Omental fat pad (tissue), 4 donors: ENCODE measurements around the gene RPP14. TPM values are rescaled to one million over a fixed set of nuclear protein-coding genes. Genes with fewer than 3 reads are reported as not detected.

Experiments used
- ATAC-seq: fragments of 150-250 bp; one replicate; pipeline ENCODE4 v1.9.1; 2016; ENCODE audit warnings: mild to moderate bottlenecking, moderate library complexity; ENCODE audit not compliant: low FRiP score
- DNase-seq: peaks from one replicate; pipeline ENCODE4 v3.0.0-alpha.2; 2019; ENCODE audit warnings: low spot score
- total RNA-seq, 4 donors: library from RNA; depleted of rRNA; stranded (reverse); fragments of >200 nt; gene quantifications; one replicate each; pipeline ENCODE4 v1.1.0, GENCODE V29; 2016
- TF ChIP-seq, protein P1 (sequence below), 3 donors: fragments of 450-650 bp; IDR thresholded peaks; one replicate each; pipeline ENCODE4 v1.5.1; 2016 to 2017; ENCODE audit warnings: antibody characterized with exemption in 3 of 3, mild to moderate bottlenecking in 3 of 3, moderate library complexity in 2 of 3

Gene RPP14
- 10 to 100 TPM in 1 of 4 donors, 1 to 10 TPM in 3; 8.1 to 12.5 (median 8.8) TPM for total RNA-seq

GRCh38 chr3:58305882-58306711 is at the start of gene RPP14, which contains the start of gene HTD2:
Gene RPP14 (plus strand): TSS chr3:58306245. CDS start chr3:58310330, 4,085 bp downstream.
Gene HTD2 (plus strand): TSS chr3:58306520. CDS start chr3:58317614, 11,094 bp downstream.
- DNase-seq, result peak; percentile 94
- peak; percentile 94 for ATAC-seq
- TF ChIP-seq, protein P1, sequence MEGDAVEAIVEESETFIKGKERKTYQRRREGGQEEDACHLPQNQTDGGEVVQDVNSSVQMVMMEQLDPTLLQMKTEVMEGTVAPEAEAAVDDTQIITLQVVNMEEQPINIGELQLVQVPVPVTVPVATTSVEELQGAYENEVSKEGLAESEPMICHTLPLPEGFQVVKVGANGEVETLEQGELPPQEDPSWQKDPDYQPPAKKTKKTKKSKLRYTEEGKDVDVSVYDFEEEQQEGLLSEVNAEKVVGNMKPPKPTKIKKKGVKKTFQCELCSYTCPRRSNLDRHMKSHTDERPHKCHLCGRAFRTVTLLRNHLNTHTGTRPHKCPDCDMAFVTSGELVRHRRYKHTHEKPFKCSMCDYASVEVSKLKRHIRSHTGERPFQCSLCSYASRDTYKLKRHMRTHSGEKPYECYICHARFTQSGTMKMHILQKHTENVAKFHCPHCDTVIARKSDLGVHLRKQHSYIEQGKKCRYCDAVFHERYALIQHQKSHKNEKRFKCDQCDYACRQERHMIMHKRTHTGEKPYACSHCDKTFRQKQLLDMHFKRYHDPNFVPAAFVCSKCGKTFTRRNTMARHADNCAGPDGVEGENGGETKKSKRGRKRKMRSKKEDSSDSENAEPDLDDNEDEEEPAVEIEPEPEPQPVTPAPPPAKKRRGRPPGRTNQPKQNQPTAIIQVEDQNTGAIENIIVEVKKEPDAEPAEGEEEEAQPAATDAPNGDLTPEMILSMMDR (IDR thresholded peaks at IDR 0.05), result peak in 2 of 3 donors; percentile 64 to 76

DNA sequence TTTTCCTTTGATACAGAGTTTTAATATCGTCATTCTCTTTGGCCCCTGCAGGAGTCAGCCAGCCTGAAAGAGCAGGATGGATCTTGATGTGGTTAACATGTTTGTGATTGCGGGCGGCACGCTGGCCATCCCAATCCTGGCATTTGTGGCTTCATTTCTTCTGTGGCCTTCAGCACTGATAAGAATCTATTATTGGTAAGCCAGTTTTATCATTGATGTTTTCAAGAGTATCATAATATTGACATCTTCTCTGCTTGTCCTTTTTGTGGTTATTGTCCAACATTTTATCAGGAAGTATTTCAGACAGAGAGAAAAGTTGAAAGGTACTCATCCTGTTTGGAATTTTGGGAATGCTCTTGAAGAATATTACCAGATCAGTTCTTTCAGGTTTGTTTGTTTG is 49.5 kb upstream of the RPP14 start:
- ATAC-seq, result no peak
- DNase-seq, result no peak
- TF ChIP-seq, protein P1 (IDR thresholded peaks at IDR 0.05), result no peak

- DNase-seq, result no peak
- no peak for ATAC-seq
- TF ChIP-seq, protein P1 (IDR thresholded peaks at IDR 0.05), result no peak
Measured at GRCh38 chr3:58258392-58259055, 47.5 kb upstream of the RPP14 start.

- TF ChIP-seq, protein P1 (IDR thresholded peaks at IDR 0.05), result no peak
- DNase-seq, result no peak
- ATAC-seq, result no peak
Measured at GRCh38 chr3:58260261-58260731, 45.7 kb upstream of the RPP14 start.

DNA sequence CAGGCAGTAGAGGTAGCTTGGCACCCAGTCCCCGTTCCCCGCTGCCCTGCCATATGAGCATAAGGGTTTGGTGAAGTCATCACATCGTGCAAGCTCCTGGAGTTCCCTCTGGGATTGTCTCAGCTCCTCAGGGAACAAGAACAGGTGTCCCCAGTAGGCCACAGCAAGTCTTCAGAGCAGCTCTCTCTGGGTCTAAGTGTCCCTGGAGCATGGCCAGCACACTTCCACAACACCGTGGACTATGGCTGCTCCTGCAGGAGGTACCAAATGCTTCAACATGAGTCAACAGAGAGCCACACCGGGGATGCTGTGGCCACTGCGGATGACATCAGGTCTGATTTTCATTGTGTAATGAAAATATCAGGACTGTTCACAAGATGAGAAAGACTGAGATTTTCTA is 45.3 kb upstream of the RPP14 start:
- no peak for ATAC-seq
- DNase-seq, result no peak

DNA sequence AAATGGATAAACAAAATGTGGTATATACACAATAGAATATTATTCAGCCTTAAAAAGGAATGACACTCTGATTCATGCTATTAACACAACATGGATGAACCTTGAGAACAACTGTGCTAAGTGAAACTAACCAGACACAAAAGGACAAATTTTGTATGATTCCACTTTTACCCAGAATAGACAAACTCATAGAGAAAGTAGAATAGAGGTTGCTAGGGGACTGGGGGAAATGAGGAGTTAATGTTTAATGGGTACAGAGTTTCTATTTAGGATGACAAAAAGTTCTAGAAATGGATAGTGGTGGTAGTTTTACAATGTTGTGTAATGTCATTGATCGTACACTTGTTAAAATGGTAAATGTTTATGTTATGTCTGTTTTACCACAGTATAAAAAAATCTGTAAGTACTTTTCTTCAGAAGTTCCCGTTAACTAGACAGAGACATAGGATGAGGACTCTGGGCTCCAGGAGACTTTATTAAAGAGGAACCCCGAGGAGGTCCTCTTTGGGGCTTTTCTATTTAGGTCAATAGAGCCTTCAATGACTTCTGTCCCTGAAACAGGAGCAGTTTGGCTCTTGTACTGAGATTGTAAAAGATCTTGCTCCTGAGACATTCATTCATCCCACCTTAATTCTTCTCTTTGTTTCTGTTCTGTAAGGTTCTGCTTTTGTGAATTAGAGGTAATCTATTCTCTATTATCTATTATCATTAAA is 43.9 kb upstream of the RPP14 start:
- ATAC-seq, result no peak
- TF ChIP-seq, protein P1 (IDR thresholded peaks at IDR 0.05), result no peak
- no peak for DNase-seq

More for the DNA sequence above, 45.3 kb upstream of the RPP14 start:
- TF ChIP-seq, protein P1 (IDR thresholded peaks at IDR 0.05), result no peak
